H1 (cell line): ENCODE measurements around the gene FGF1. TPM values are rescaled to one million over a fixed set of nuclear protein-coding genes. Genes with fewer than 3 reads are reported as not detected.

Source experiments
- RNF2 ChIP-seq: fragments of 200-900, 300-1000 bp; sonication (generic); IDR thresholded peaks from 2 replicates; pipeline ENCODE4 v1.7.1; 2016; ENCODE audit warnings: borderline replicate concordance, low read depth, mild to moderate bottlenecking, antibody characterized with exemption, low read length; ENCODE audit not compliant: poor library complexity, severe bottlenecking; ENCODE audit errors: missing control alignments
- polyA plus RNA-seq, 7 experiments: library from polyadenylated mRNA; depleted of rRNA in 3 of 7; stranded (reverse) in 5 of 7; unstranded in 2 of 7; fragments of >200 nt in 5 of 7; fragments of 200-250 nt in 2 of 7; gene quantifications; 1 replicate in 5 of 7; 2 replicates in 1 of 7; 4 replicates in 1 of 7; pipeline versions ENCODE4 v1.2.1 to v1.2.3, GENCODE V29; 2011 to 2013; ENCODE audit warnings: missing spikeins in 2 of 7, mixed read lengths in 2 of 7
- total RNA-seq: library from RNA; stranded (reverse); fragmentation: NEBNext Ultra II Directional; extraction: Animal tissue kit (Norgen Biotek cat#: 25700); gene quantifications from 2 replicates; pipeline ENCODE4 v1.2.1, GENCODE V29; 2021

The FGF1 gene
- total and polyA plus RNA-seq, 2 of the 8 experiments (the other 6 are each of a cell fraction or from before 2014, with no cell fraction given), result 0.30 to 0.50 TPM

- TF ChIP-seq RNF2, result no peak
- TF ChIP-seq, all 59 proteins: peak for 0
Measured at GRCh38 chr5:142715291-142715690, 29.4 kb upstream of the FGF1 start (continued).
